ENCODE results near the gene KANSL1.

DNA sequence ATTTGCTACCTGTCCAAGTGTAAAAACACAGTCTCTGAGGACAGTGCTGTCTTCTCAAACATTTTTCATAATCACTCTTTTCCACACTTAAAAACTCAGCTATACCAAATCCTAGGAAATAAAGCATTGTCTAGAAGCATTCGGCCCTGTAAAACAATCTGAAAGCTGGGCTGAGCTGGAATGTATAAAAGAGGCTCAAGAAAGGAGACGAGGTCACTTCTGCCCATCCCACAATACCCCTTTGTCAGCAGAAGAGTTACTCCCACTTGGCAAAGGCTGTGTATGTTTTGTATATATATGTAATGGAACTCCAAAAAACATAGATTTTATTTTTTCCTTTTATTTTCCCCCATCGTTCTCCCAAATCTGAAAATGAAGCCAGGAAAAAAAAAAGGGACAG is 150.3 kb downstream of the KANSL1 start:
- TF ChIP-seq EZH2phosphoT487 (IDR thresholded peaks at IDR 0.05; ENCODE audit: insufficient read depth, low read depth), result no peak
- TF ChIP-seq EZH2 (IDR thresholded peaks at IDR 0.05; ENCODE audit: insufficient read depth, poor library complexity, severe bottlenecking), result no peak

Measured in GM23248 (cell line).